ENCODE results near the gene BMF.
"Not testable (repeated sequence)": the region's sequence is repeated elsewhere in the genome, so short reads cannot be mapped to it uniquely, and the experiment has no call there.

BMF gene

DNA sequence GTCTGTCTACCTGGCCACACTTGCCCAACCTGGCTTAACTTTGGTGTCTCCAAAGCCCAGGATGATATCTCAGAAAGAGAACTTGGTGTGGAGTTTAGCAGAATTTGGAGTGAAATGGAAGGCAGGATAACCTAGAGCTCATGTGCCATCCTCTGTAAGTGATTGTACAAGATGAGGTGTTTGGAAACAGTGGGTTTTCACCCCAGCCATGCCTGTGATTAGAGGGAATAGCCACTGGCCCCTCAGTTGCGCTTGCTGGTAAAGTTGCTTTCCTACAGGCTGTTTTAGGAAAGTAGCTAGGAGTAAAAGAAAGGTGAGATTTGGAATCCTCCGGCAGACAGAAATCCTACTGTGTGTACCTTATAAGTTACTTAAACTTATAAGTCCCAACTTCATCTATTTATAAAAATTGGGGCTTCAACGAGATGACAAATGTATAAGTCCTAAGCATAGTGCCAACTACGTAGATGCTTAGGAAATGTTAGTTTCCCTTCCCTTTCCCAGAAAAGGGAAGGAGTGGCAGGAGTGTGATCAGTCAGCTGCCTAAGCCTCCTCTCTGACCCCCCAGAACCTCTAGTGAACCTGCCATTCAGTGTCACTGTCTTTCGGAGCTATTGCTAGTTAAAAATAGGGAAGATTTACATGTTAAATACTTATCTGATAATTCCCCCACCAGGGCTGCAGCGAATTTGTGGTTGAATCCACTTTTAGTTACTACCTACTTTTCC, 13.4 kb upstream of the BMF start:
- H3K27me3 ChIP-seq (ENCODE audit: insufficient read depth, low read length): no peaks in the 10 kb centered on the region
- H2AK5ac ChIP-seq (ENCODE audit: low read length): no peak overlapping the region
- no peak overlapping the region for H3K14ac ChIP-seq (ENCODE audit: low read length)

DNA sequence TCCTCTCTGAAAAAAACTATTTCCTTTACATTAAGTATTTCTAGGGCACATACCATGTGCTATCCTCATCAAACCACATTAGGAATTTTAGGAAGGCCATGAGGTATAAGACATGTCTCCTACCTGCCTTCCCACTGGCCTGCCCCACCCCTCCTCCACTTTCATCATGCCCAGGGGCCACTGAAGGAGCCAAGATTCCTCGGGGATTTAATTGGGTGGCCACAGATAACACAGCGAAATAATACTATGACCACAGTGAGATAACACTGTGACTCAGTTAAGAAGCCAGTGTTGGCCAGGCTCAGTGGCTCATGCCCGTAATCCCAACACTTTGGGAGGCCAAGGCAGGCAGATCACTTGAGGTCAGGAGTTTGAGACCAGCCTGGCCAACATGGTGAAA, 9.8 kb upstream of the BMF start:
- no CpG with 5 or more reads among the region's 3 CpGs for WGBS (ENCODE audit: extremely low coverage, insufficient coverage, insufficient read length)
- Histone ChIP-seq H3K4me3 (ENCODE audit: low read depth, low read length) (no peak overlapping the region), H3K9ac (ENCODE audit: low read length) (no peak overlapping the region)

More for the DNA sequence above, 13.4 kb upstream of the BMF start:
- Histone ChIP-seq H3K4me3 (ENCODE audit: low read depth, low read length) (no peak overlapping the region), H3K18ac (ENCODE audit: low read length) (no peak overlapping the region), H3K23ac (ENCODE audit: low read length) (no peak overlapping the region), H3K9ac (ENCODE audit: low read length) (no peak overlapping the region), H4K12ac (ENCODE audit: low read depth, low read length) (no peak overlapping the region), H3K4me1 (ENCODE audit: control insufficient read depth in 1 of 2, insufficient read depth in 2 of 2, low read length in 2 of 2) (peaks cover 11% of the 10 kb centered on the region in 2 experiments), H3K9me3 (ENCODE audit: insufficient read depth, low read depth, low read length) (no peaks in the 10 kb centered on the region), H2BK5ac (ENCODE audit: low read depth, low read length, poor library complexity) (no peak overlapping the region), H3K4me2 (ENCODE audit: low read length) (no peak overlapping the region), H3K79me1 (ENCODE audit: low read length) (peaks cover 4% of the 10 kb centered on the region), H4K91ac (ENCODE audit: low read depth, low read length) (no peak overlapping the region), H4K8ac (ENCODE audit: low read depth, low read length) (no peak overlapping the region), H3K27ac (ENCODE audit: low read depth, low read length) (no peak overlapping the region), H2BK120ac (ENCODE audit: insufficient read depth, low read length, poor library complexity) (no peak overlapping the region), H3K4ac (ENCODE audit: low read depth, low read length) (no peak overlapping the region), H3K79me2 (ENCODE audit: control insufficient read depth, insufficient read depth, low read length, poor library complexity) (no peaks in the 10 kb centered on the region), H3K36me3 (ENCODE audit: control insufficient read depth in 1 of 2, insufficient read depth in 2 of 2, low read length in 2 of 2) (no peaks in the 10 kb centered on the region), H2BK12ac (ENCODE audit: low read length) (no peak overlapping the region), H2AFZ (ENCODE audit: insufficient read depth, low read length, poor library complexity) (no peak overlapping the region)
- WGBS (ENCODE audit: extremely low coverage, insufficient coverage, insufficient read length): no CpG with 5 or more reads among the region's 6 CpGs
- peak in 1 of 2 donors; percentile 22 for DNase-seq

DNA sequence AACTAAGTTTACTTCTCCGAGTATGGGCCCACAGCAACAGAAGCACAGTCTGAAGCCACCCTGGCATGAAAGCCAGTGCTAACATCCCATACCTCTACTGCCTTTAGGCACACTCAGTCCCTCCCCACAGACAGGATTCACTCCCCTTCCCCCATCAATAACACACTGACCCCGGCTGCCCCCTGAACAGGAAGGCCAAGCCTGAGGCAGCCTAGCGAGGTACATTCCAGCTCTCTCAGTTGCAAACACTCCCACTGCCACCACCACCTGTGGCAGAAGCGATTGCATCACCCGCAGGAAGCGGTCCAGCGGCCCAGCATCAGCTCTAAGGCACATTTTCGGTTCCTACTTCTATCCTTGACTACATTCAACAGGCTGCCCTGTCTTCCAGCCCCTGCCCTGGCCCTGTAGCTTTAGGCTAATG, 7.0 kb upstream of the BMF start:
- Histone ChIP-seq H3K4me3 (ENCODE audit: low read depth, low read length) (no peak overlapping the region), H4K8ac (ENCODE audit: low read depth, low read length) (no peak overlapping the region), H2BK12ac (ENCODE audit: low read length) (no peak overlapping the region), H2BK5ac (ENCODE audit: low read depth, low read length, poor library complexity) (no peak overlapping the region), H3K9ac (ENCODE audit: low read length) (no peak overlapping the region), H3K4me2 (ENCODE audit: low read length) (peak overlapping the region; percentile 0), H3K79me1 (ENCODE audit: low read length) (no peaks in the 10 kb centered on the region), H4K91ac (ENCODE audit: low read depth, low read length) (no peak overlapping the region), H2BK120ac (ENCODE audit: insufficient read depth, low read length, poor library complexity) (no peak overlapping the region), H3K27ac (ENCODE audit: low read depth, low read length) (no peak overlapping the region), H4K12ac (ENCODE audit: low read depth, low read length) (no peak overlapping the region), H3K9me3 (ENCODE audit: insufficient read depth, low read depth, low read length) (peaks cover 2% of the 10 kb centered on the region), H3K36me3 (ENCODE audit: control insufficient read depth in 1 of 2, insufficient read depth in 2 of 2, low read length in 2 of 2) (no peaks in the 10 kb centered on the region), H3K4ac (ENCODE audit: low read depth, low read length) (no peak overlapping the region), H3K79me2 (ENCODE audit: control insufficient read depth, insufficient read depth, low read length, poor library complexity) (no peaks in the 10 kb centered on the region), H3K18ac (ENCODE audit: low read length) (no peak overlapping the region), H2AK5ac (ENCODE audit: low read length) (no peak overlapping the region), H3K14ac (ENCODE audit: low read length) (no peak overlapping the region), H3K4me1 (ENCODE audit: control insufficient read depth in 1 of 2, insufficient read depth in 2 of 2, low read length in 2 of 2) (peaks cover 9 to 14% of the 10 kb centered on the region in 2 experiments), H3K27me3 (ENCODE audit: insufficient read depth, low read length) (no peaks in the 10 kb centered on the region), H3K23ac (ENCODE audit: low read length) (no peak overlapping the region), H2AFZ (ENCODE audit: insufficient read depth, low read length, poor library complexity) (no peak overlapping the region)
- no CpG with 5 or more reads among the region's 8 CpGs for WGBS (ENCODE audit: extremely low coverage, insufficient coverage, insufficient read length)
- peak; percentile 28 to 58 for DNase-seq

More for the DNA sequence above, 9.8 kb upstream of the BMF start:
- Histone ChIP-seq H3K4me1 (ENCODE audit: control insufficient read depth in 1 of 2, insufficient read depth in 2 of 2, low read length in 2 of 2) (peaks cover 9% of the 10 kb centered on the region in 2 experiments), H2BK120ac (ENCODE audit: insufficient read depth, low read length, poor library complexity) (no peak overlapping the region), H2AK5ac (ENCODE audit: low read length) (no peak overlapping the region), H3K79me2 (ENCODE audit: control insufficient read depth, insufficient read depth, low read length, poor library complexity) (no peaks in the 10 kb centered on the region), H3K4me2 (ENCODE audit: low read length) (no peak overlapping the region), H3K27ac (ENCODE audit: low read depth, low read length) (no peak overlapping the region), H2AFZ (ENCODE audit: insufficient read depth, low read length, poor library complexity) (no peak overlapping the region), H4K91ac (ENCODE audit: low read depth, low read length) (no peak overlapping the region), H3K79me1 (ENCODE audit: low read length) (no peaks in the 10 kb centered on the region), H3K9me3 (ENCODE audit: insufficient read depth, low read depth, low read length) (no peaks in the 10 kb centered on the region), H2BK12ac (ENCODE audit: low read length) (no peak overlapping the region), H3K36me3 (ENCODE audit: control insufficient read depth in 1 of 2, insufficient read depth in 2 of 2, low read length in 2 of 2) (no peaks in the 10 kb centered on the region), H4K8ac (ENCODE audit: low read depth, low read length) (no peak overlapping the region), H2BK5ac (ENCODE audit: low read depth, low read length, poor library complexity) (no peak overlapping the region), H3K4ac (ENCODE audit: low read depth, low read length) (no peak overlapping the region), H3K14ac (ENCODE audit: low read length) (no peak overlapping the region), H4K12ac (ENCODE audit: low read depth, low read length) (no peak overlapping the region), H3K27me3 (ENCODE audit: insufficient read depth, low read length) (no peaks in the 10 kb centered on the region), H3K23ac (ENCODE audit: low read length) (no peak overlapping the region), H3K18ac (ENCODE audit: low read length) (no peak overlapping the region)
- DNase-seq: no peak

DNA sequence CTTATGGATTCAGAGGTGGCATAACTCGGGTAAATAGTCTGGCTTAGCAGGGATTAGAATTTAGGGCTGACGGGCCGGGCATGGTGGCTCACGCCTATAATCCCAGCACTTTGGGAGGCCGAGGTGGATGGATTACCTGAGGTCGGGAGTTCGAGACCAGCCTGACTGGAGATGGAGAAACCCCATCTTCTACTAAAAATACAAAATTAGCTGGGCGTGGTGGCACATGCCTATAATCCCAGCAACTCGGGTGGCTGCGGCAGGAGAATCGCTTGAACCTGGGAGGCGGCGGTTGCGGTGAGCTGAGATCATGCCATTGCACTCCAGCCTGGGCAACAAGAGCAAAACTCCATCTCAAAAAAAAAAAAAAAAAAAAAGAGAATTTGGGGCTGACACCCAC, 6.4 kb upstream of the BMF start:
- DNase-seq; H2BK120ac ChIP-seq (ENCODE audit: insufficient read depth, low read length, poor library complexity); H4K91ac ChIP-seq (ENCODE audit: low read depth, low read length); H3K36me3 ChIP-seq (ENCODE audit: control insufficient read depth in 1 of 2, insufficient read depth in 2 of 2, low read length in 2 of 2); H3K79me2 ChIP-seq (ENCODE audit: control insufficient read depth, insufficient read depth, low read length, poor library complexity); H3K4me3 ChIP-seq (ENCODE audit: low read depth, low read length); H3K9me3 ChIP-seq (ENCODE audit: insufficient read depth, low read depth, low read length); H3K27me3 ChIP-seq (ENCODE audit: insufficient read depth, low read length); H4K8ac ChIP-seq (ENCODE audit: low read depth, low read length); H3K14ac ChIP-seq (ENCODE audit: low read length); H3K4ac ChIP-seq (ENCODE audit: low read depth, low read length); H3K4me2 ChIP-seq (ENCODE audit: low read length); H2BK5ac ChIP-seq (ENCODE audit: low read depth, low read length, poor library complexity); H4K12ac ChIP-seq (ENCODE audit: low read depth, low read length); H2AK5ac ChIP-seq (ENCODE audit: low read length); H3K9ac ChIP-seq (ENCODE audit: low read length); H3K23ac ChIP-seq (ENCODE audit: low read length); H2AFZ ChIP-seq (ENCODE audit: insufficient read depth, low read length, poor library complexity); H2BK12ac ChIP-seq (ENCODE audit: low read length); H3K18ac ChIP-seq (ENCODE audit: low read length); H3K27ac ChIP-seq (ENCODE audit: low read depth, low read length); H3K79me1 ChIP-seq (ENCODE audit: low read length): not testable (repeated sequence)
- H3K4me1 ChIP-seq (ENCODE audit: control insufficient read depth in 1 of 2, insufficient read depth in 2 of 2, low read length in 2 of 2): peaks cover 9 to 14% of the 10 kb centered on the region in 2 experiments
- WGBS (ENCODE audit: extremely low coverage, insufficient coverage, insufficient read length): no CpG with 5 or more reads among the region's 14 CpGs

All from trophoblast cell (in vitro differentiated cells and primary cell).